Thyroid gland (tissue), 4 donors: ENCODE data around the gene FMN2.

Source experiments
- CTCF ChIP-seq, 6 experiments: fragments of 200-600 bp in 3 of 6; fragments of 450-650 bp in 3 of 6; sonication (generic) in 3 of 6; IDR thresholded peaks; one replicate each; pipeline ENCODE4 v1.5.1; 2016 to 2019; ENCODE audit warnings: antibody characterized with exemption in 6 of 6, mild to moderate bottlenecking in 2 of 6, inconsistent platforms in 1 of 6, moderate library complexity in 1 of 6
- POLR2A ChIP-seq, 2 donors: fragments of 450-650 bp; IDR thresholded peaks; one replicate each; pipeline ENCODE4 v1.6.1; 2017; ENCODE audit warnings: antibody characterized with exemption in 2 of 2, mild to moderate bottlenecking in 2 of 2, moderate library complexity in 1 of 2

- TF ChIP-seq CTCF (IDR thresholded peaks at IDR 0.05), result no peak
- TF ChIP-seq POLR2A (IDR thresholded peaks at IDR 0.05), result no peak
Observed at GRCh38 chr1:240417317-240417716, 325.6 kb downstream of the FMN2 start.
